HUES48 (cell line): ENCODE data around the gene CLDN16.

Source experiments
- H3K27ac ChIP-seq: one replicate; pipeline ENCODE4 v1.7.0; 2013; ENCODE audit warnings: low read depth, low read length, inconsistent platforms
- H3K27me3 ChIP-seq: 2 replicates; pipeline ENCODE4 v1.6.1; 2013; ENCODE audit warnings: mild to moderate bottlenecking, low read length; ENCODE audit not compliant: control insufficient read depth, insufficient read depth
- H3K36me3 ChIP-seq: 2 replicates; pipeline ENCODE4 v1.6.1; 2013; ENCODE audit warnings: low read length; ENCODE audit not compliant: control insufficient read depth, insufficient read depth
- H3K4me1 ChIP-seq: 2 replicates; pipeline ENCODE4 v1.6.1; 2013; ENCODE audit warnings: mild to moderate bottlenecking, low read length; ENCODE audit not compliant: control insufficient read depth, insufficient read depth
- H3K4me3 ChIP-seq: 2 replicates; pipeline ENCODE4 v1.5.1; 2013; ENCODE audit warnings: mild to moderate bottlenecking, low read depth, low read length
- H3K9ac ChIP-seq: 2 replicates; pipeline ENCODE4 v1.6.1; 2013; ENCODE audit warnings: mild to moderate bottlenecking, low read depth, low read length, moderate library complexity
- H3K9me3 ChIP-seq: 2 replicates; pipeline ENCODE4 v1.6.1; 2013; ENCODE audit warnings: low read length; ENCODE audit not compliant: control insufficient read depth, insufficient read depth

CLDN16 gene, protein sequence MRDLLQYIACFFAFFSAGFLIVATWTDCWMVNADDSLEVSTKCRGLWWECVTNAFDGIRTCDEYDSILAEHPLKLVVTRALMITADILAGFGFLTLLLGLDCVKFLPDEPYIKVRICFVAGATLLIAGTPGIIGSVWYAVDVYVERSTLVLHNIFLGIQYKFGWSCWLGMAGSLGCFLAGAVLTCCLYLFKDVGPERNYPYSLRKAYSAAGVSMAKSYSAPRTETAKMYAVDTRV

DNA sequence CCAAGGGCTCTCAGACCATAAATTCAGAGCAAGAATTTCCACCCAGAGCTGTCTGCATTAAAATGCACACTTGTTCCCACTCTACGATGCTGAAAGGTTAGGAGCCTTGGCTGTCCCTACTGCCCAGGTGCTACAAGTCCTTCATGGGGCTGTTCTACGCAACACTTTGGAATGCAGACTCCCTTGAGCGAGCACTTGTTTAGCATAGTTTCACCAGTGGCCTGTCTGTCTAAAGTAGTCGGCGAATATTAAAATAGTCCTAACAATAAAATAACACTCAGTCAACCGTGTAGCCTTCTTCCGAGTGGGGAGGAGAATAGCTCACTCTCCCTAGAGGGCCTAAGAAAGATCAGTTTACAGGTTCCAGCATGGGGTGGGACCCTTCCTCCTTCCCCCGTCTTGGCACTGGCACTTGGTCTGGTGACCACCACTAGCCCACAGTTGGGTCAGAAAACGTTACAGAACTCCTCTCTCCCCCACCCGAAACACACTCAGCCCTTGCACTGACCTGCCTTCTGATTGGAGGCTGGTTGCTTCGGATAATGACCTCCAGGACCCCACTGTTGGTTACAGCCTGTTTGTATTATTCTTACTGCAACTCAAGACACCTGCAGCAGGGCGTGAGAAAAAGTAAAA is at the start of gene CLDN16:
Gene CLDN16 (plus strand): TSS at position 586 of the 636 bp plus-strand sequence. CDS start 167 bp downstream, outside the sequence.
- no peaks in the 10 kb centered on the region for H3K9me3 ChIP-seq
- H3K36me3 ChIP-seq = no peaks in the 10 kb centered on the region
- H3K9ac ChIP-seq = no peak within 1 kb of the TSS
- no peak within 1 kb of the TSS for H3K27ac ChIP-seq
- no peaks in the 10 kb centered on the region for H3K4me1 ChIP-seq
- no peaks in the 10 kb centered on the region for H3K27me3 ChIP-seq
- H3K4me3 ChIP-seq = no peak within 1 kb of the TSS

DNA sequence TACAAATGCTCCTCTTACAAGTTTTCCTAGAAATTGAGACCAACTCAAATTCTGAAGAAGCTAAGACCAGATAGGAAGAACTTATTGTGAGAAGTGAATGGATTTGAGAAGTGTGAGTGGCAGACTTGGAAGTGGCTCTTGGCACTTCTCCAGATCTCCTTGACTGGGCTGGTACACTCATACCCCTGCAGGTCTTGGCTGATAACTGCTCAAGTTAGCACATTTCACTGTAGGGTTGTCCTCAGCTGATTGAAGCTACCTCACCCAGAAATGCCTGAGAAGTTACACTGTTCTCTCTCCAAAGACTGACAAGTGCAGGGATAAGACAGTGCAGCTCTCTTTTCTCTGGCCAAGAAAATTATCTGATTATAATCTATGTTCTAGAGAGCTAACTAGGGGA is 49.2 kb upstream of the CLDN16 start:
- H3K27ac ChIP-seq = no peak overlapping the region
- no peaks in the 10 kb centered on the region for H3K27me3 ChIP-seq
- no peak overlapping the region for H3K9ac ChIP-seq
- no peaks in the 10 kb centered on the region for H3K4me1 ChIP-seq
- no peaks in the 10 kb centered on the region for H3K36me3 ChIP-seq
- H3K9me3 ChIP-seq = no peaks in the 10 kb centered on the region
- no peak overlapping the region for H3K4me3 ChIP-seq

DNA sequence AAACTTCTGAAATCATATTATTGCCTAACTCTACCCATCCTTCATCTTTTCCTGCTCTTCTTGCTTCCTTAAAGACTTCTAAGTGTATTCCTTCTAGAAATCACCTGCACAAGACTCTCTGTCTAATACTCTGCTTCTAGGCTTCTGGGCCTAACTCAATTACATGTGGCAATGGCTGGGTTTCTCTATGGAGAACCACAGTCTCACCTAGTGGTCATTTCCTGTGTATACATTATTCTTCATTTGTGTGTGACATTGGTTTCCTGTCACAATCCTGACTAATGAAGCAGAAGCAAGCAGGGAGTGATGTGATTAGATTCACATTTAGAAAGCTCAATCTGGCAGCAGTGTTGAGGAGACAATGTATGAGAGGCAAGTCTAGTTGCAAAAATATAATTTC is 48.8 kb upstream of the CLDN16 start:
- H3K27ac ChIP-seq = no peak overlapping the region

DNA sequence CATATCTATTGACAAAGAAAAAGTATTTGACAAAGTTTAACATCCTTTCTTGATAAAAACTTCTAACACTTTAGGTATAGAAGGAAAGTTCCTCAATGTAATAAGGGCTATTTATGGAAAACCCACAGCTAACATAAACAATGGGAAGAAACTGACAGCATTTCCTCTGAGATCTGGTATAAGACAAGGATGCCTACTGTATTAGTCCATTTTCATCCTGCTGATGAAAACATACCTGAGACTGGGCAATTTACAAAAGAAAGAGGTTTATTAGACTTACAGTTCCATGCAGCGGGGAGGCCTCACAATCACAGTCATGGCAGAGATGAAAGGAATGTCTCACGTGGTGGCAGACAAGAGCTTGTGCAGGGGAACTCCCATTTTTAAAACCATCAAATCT is 47.9 kb upstream of the CLDN16 start:
- no peaks in the 10 kb centered on the region for H3K9me3 ChIP-seq
- no peak overlapping the region for H3K27ac ChIP-seq
- no peak overlapping the region for H3K9ac ChIP-seq
- no peaks in the 10 kb centered on the region for H3K36me3 ChIP-seq
- no peaks in the 10 kb centered on the region for H3K4me1 ChIP-seq
- H3K4me3 ChIP-seq = no peak overlapping the region
- H3K27me3 ChIP-seq = no peaks in the 10 kb centered on the region

More for the DNA sequence above, 48.8 kb upstream of the CLDN16 start:
- Histone ChIP-seq H3K4me1 (no peaks in the 10 kb centered on the region), H3K4me3 (no peak overlapping the region), H3K9ac (no peak overlapping the region), H3K9me3 (no peaks in the 10 kb centered on the region), H3K36me3 (no peaks in the 10 kb centered on the region), H3K27me3 (no peaks in the 10 kb centered on the region)

DNA sequence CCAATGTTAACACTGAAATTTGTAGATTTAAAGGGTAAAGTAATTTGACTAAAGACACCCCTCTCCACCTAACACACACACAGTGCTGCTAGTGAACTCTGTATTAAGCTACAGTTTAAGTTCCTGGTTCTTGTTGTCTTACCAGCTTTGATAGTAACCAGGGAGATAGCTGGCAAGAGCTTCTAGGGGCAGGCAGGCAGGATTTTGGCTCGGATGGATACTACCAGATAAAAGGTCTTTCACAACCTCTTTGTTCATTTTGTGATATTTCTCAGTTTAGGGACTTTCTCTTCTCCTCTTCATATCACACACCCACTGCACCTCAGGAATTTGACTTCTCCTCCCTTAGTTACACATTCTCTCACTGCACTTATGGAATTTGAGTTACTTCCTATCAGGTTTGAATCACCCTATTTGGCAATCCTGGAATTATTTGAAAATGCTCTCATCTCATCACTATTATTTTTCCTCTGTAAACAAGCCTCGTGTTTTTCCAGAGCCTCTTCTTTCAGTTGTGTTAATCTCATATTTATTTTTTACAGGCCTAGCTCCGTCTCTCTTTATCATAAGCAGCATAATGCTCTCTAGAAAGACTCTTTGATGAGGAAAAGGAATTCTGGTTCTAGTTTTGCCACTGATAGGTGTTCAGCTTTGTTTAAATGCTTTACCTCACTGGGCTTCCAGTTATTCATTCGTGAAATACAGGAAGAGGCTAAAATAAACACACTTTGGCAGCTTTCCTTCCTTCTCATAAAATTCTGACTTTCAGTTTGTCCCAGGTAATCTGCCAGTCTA is 42.7 kb upstream of the CLDN16 start:
- H3K27me3 ChIP-seq = no peaks in the 10 kb centered on the region
- no peak overlapping the region for H3K4me3 ChIP-seq
- no peak overlapping the region for H3K9ac ChIP-seq
- no peaks in the 10 kb centered on the region for H3K9me3 ChIP-seq
- H3K4me1 ChIP-seq = no peaks in the 10 kb centered on the region
- H3K27ac ChIP-seq = no peak overlapping the region
- no peaks in the 10 kb centered on the region for H3K36me3 ChIP-seq

DNA sequence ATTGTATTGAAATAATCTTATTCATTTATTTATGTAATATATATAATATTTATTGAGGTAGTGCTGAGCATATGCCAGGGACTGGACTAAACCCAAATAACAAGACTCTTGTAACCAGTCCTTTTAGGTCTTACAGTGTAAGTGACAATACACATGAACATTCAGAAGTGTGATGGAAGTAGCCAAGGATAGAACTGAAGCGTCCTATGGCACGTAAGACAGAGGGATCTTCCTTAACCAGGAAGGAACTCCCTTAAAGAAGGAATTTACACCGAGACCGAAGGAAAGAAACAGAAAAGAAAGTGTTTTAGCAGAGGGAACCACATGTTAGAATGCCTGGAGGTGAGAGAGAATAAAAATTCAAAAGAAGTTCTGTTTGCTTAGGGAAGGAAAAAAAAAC is 42.1 kb upstream of the CLDN16 start:
- Histone ChIP-seq H3K36me3 (no peaks in the 10 kb centered on the region), H3K9ac (no peak overlapping the region; the same call in 1 of the 2 replicates), H3K9me3 (no peaks in the 10 kb centered on the region), H3K4me1 (no peaks in the 10 kb centered on the region), H3K27ac (no peak overlapping the region), H3K4me3 (no peak overlapping the region), H3K27me3 (no peaks in the 10 kb centered on the region)

DNA sequence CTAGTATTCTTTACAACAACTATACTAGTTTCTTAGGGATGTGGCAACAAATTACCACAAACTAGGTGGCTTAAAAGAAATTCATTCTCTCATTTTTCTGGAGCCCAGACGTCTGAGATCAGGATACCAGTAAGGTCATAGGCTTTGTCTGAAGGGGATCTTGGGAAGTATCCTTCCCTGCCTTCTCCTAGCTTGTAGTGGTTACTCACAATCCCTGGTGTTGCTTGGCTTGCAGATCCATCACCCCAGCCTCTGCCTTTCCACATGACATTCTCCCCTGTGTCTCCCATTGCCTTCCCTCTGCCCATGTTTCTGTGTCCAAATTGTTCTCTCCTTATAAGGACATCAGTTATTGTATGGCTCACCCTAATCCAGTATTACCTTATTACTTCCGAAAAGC is 41.4 kb upstream of the CLDN16 start:
- no peaks in the 10 kb centered on the region for H3K36me3 ChIP-seq
- no peaks in the 10 kb centered on the region for H3K4me1 ChIP-seq
- H3K27ac ChIP-seq = no peak overlapping the region
- H3K9me3 ChIP-seq = no peaks in the 10 kb centered on the region
- no peak overlapping the region for H3K9ac ChIP-seq
- H3K27me3 ChIP-seq = no peaks in the 10 kb centered on the region
- H3K4me3 ChIP-seq = no peak overlapping the region

DNA sequence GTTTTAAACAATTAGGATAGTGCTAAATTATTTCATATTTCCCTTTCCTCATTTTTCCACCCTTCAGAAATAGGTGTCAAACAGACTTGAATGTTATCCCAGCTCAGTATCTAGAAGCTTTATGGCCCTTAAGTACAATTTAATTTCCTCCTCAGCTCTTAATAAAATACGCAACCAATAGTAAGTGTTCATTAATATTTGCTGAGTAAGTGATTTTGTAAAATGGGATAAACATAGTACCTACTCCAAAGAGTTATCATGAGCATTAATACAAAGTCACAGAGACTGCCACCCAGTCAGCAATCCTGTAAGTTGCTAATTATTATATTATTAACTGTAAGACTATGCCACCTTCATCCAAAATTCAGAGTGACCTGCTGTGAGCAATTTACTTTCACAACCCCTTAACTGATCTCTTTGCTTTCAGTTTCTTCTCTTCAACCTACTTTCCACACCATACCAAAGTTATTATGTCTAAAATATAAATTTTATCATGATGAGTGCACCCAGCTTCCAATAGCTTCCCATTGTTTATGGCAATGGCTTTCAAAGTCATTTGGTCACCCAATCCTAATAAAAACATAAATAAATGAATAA is 35.0 kb upstream of the CLDN16 start:
- no peak overlapping the region for H3K4me3 ChIP-seq
- no peaks in the 10 kb centered on the region for H3K36me3 ChIP-seq
- H3K9me3 ChIP-seq = no peaks in the 10 kb centered on the region
- H3K4me1 ChIP-seq = peaks cover 9% of the 10 kb centered on the region; the same call in 1 of the 2 replicates
- H3K9ac ChIP-seq = no peak overlapping the region
- no peak overlapping the region for H3K27ac ChIP-seq
- H3K27me3 ChIP-seq = no peaks in the 10 kb centered on the region

DNA sequence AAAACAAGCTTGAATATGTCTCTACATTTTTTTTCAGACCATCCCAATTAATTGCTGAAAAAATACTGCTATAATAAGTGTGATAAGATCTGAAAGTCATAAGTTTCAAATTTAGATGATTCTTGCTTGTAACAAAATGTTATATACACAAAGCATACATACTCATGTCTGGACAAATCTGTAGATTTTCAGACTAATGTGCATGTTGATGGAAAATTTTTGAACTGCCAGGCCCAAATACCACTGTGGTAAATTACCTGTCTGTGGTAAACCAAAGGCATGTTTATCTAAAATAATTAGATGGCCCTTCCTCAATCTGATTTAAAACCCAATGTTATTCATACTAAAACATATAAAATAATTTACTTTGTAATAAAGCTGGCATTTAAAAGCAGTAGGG is 31.7 kb upstream of the CLDN16 start:
- H3K4me3 ChIP-seq = no peak overlapping the region
- H3K9ac ChIP-seq = no peak overlapping the region
- H3K27me3 ChIP-seq = no peaks in the 10 kb centered on the region
- peaks cover 9% of the 10 kb centered on the region; the same call in 1 of the 2 replicates for H3K4me1 ChIP-seq
- H3K27ac ChIP-seq = no peak overlapping the region
- H3K36me3 ChIP-seq = no peaks in the 10 kb centered on the region
- H3K9me3 ChIP-seq = no peaks in the 10 kb centered on the region

DNA sequence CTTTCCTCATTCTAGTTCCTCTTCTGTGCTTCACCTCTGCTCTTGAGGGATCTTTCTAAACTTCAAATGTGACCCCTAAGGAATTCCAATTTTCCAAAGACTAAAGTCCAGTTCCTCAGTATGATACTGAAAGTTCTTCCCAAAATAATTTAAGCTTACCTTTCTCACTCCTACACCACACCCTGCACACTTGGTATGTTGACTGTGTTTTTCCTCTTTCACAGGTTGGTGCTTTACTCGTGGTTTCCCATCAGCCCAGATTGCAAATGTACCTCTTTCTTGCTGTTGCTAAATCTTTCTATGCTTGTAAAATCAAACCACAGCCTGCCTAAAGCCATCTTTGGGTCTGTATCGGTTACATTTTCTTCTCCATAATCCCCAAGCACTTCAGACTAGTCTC is 30.5 kb upstream of the CLDN16 start:
- Histone ChIP-seq H3K27ac (no peak overlapping the region), H3K9ac (no peak overlapping the region), H3K36me3 (no peaks in the 10 kb centered on the region), H3K4me3 (no peak overlapping the region), H3K9me3 (no peaks in the 10 kb centered on the region), H3K4me1 (peaks cover 9% of the 10 kb centered on the region), H3K27me3 (no peaks in the 10 kb centered on the region)

DNA sequence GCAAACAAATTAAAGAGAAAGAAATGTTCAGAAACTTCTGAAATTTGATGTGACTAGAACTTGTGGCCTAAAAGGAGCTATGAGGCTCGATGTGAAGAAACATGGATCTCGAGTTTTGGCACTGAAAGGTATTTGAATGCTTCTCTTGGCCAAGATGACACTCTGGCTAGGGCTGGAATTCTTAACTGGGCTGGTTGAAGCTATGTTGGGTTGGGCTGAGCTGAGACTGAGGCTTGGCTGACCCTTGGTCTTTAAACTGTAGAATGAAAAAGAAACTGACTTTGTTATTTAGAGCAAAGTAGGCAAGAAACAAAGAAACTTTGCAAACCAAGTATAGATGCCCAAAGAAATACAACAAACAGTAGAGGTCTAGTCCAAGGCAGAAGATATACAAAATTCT is 28.1 kb upstream of the CLDN16 start:
- Histone ChIP-seq H3K4me1 (peaks cover 17% of the 10 kb centered on the region), H3K36me3 (no peaks in the 10 kb centered on the region), H3K9ac (no peak overlapping the region), H3K9me3 (no peaks in the 10 kb centered on the region), H3K4me3 (no peak overlapping the region), H3K27ac (no peak overlapping the region), H3K27me3 (no peaks in the 10 kb centered on the region)
